Osteocyte (in vitro differentiated cells): Measurements from ENCODE around the gene DPY19L3. TPM values are rescaled to one million over a fixed set of nuclear protein-coding genes. Genes with fewer than 3 reads are reported as not detected.
"Not testable (repeated sequence)": the region's sequence is repeated elsewhere in the genome, so short reads cannot be mapped to it uniquely, and the experiment has no call there.

Source experiments
- DNase-seq: peaks from one replicate; pipeline ENCODE4 v3.0.0; 2021; ENCODE audit warnings: mixed read lengths; ENCODE audit not compliant: unreplicated experiment; ENCODE audit errors: extremely low spot score
- H3K27ac Mint-ChIP-seq: one replicate; pipeline ENCODE4 v1.8.0; 2021; ENCODE audit warnings: mild to moderate bottlenecking, mixed read lengths; ENCODE audit not compliant: unreplicated experiment
- H3K27me3 Mint-ChIP-seq: one replicate; pipeline ENCODE4 v1.8.0; 2021; ENCODE audit warnings: mixed read lengths; ENCODE audit not compliant: unreplicated experiment
- H3K36me3 Mint-ChIP-seq: one replicate; pipeline ENCODE4 v1.8.0; 2021; ENCODE audit warnings: mixed read lengths; ENCODE audit not compliant: unreplicated experiment
- H3K4me1 Mint-ChIP-seq: one replicate; pipeline ENCODE4 v1.8.0; 2021; ENCODE audit warnings: mixed read lengths; ENCODE audit not compliant: unreplicated experiment
- H3K4me3 Mint-ChIP-seq: one replicate; pipeline ENCODE4 v1.8.0; 2021; ENCODE audit warnings: mild to moderate bottlenecking, moderate library complexity, mixed read lengths; ENCODE audit not compliant: unreplicated experiment
- H3K9me3 Mint-ChIP-seq: one replicate; pipeline ENCODE4 v1.8.0; 2021; ENCODE audit warnings: mixed read lengths; ENCODE audit not compliant: unreplicated experiment
- CTCF ChIP-seq: fragments of 200-600 bp; sonication (generic); IDR thresholded peaks from 2 replicates; pipeline ENCODE4 v1.5.0; 2021; ENCODE audit warnings: antibody characterized with exemption, mild to moderate bottlenecking, moderate library complexity
- total RNA-seq: library from RNA; stranded (reverse); gene quantifications from 2 replicates; pipeline ENCODE4 v1.2.1, GENCODE V29; 2021

The DPY19L3 gene
- total RNA-seq, 1 donor from 2014 or later, result 75.4 TPM

DNA sequence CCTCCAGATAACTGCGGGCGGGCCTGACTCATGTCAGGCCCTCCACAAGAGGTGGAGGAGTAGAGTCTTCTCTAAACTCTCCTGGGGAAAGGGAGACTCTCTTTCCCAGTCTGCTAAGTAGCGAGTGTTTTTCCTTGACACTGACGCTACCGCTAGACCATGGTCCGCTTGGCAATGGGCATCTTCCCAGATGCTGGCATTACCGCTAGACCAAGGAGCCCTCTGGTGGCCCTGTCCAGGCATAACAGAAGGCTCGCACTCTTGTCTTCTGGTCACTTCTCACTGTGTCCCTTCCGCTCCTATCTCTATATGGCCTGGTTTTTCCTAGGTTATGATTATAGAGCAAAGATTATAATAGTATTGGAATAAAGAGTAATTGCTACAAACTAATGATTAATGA, 28.5 kb upstream of the DPY19L3 start:
- Mint-ChIP-seq H3K36me3 (peaks cover 20% of the 10 kb centered on the region), H3K4me1 (peaks cover 41% of the 10 kb centered on the region)
- DNase-seq, H3K9me3 Mint-ChIP-seq, H3K4me3 Mint-ChIP-seq, H3K27ac Mint-ChIP-seq, H3K27me3 Mint-ChIP-seq: not testable (repeated sequence)
- TF ChIP-seq CTCF, result peak; percentile 45

DNA sequence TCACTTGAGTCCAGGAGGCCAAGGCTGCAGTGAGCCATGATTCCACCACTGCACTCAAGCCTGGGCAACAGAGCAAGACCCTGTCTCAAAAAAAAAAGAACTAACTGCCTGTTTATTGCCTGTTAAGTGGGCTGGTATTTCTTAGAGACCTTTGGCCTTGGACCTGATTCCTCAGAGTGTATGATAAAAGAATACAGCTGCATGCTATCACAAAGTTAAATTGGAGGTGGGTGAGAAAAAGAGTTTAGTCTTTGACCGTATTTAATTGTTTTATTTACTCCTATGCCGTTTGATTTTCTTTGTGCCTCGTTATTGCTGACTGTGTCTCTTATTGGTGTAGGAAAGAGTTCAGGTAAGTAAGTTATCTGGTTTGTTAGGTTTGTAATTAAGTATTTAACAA, 25.3 kb upstream of the DPY19L3 start:
- Mint-ChIP-seq H3K27ac (no peak overlapping the region), H3K27me3 (no peaks in the 10 kb centered on the region), H3K4me1 (peaks cover 11% of the 10 kb centered on the region), H3K36me3 (peaks cover 32% of the 10 kb centered on the region), H3K9me3 (no peaks in the 10 kb centered on the region), H3K4me3 (no peak overlapping the region)
- TF ChIP-seq CTCF, result no peak
- DNase-seq, result no peak

DNA sequence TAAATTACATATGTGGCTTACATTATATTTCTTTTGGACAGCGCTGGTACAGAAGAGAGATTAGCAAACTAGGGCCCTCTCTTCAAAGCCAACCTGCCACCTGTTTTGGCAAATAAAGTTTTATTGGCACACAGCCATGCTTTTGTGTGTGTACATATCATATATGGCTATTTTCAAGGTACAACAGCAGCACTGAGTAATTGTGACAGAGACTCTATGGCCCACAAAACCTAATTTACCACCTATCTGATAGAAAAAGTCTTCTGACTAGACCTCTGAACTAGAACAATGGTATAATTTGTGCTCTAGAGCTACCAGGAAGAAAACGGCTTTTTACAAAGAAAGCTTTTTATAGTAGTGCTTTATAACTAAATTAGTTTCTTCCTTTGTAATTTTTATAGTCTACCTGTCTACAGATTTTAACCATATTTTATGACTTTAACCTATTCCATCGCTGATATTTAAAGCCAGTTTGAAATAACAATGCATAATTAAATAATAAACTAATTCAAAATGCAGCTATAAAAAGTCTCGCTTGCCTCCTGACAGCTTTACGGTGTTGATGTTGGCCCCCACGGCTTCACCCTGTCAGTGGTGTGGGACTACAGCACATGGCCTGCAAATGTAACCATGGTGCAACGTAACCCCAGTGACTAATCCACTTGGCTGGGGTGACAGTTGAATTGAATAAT, 17.7 kb upstream of the DPY19L3 start:
- Mint-ChIP-seq H3K36me3 (peaks cover 17% of the 10 kb centered on the region), H3K27ac (no peak overlapping the region), H3K4me3 (no peak overlapping the region), H3K9me3 (no peaks in the 10 kb centered on the region), H3K27me3 (no peaks in the 10 kb centered on the region), H3K4me1 (no peaks in the 10 kb centered on the region)
- TF ChIP-seq CTCF, result no peak
- no peak for DNase-seq

- Mint-ChIP-seq H3K9me3 (no peaks in the 10 kb centered on the region), H3K27ac (no peak overlapping the region), H3K4me3 (no peak overlapping the region), H3K27me3 (no peaks in the 10 kb centered on the region), H3K4me1 (no peaks in the 10 kb centered on the region), H3K36me3 (peaks cover 12% of the 10 kb centered on the region)
- DNase-seq, result no peak
- TF ChIP-seq CTCF, result no peak
These were observed 17.1 kb upstream of the DPY19L3 start for GRCh38 chr19:32388393-32388855.

DNA sequence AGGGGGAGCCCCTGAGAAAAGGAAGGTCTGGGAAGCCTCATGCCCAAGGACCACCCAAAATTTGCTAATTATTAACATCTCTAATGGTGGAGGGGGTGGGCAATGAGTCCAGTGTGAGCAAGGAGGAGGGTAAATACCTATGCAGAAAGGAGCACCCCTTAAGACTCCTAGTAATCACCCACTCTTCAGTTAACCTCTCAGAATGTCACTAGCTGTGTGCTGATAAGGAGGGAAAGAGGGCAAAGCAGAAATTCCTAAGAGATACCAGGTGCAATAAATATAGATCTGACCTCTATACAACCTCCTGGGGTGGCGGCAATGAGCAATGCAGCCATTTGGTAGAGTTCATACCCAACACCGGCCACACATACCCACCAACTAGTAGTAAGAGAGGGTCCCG, 12.7 kb upstream of the DPY19L3 start:
- no peak overlapping the region for H3K27ac Mint-ChIP-seq
- TF ChIP-seq CTCF, result no peak
- H3K4me1 Mint-ChIP-seq, result peaks cover 4% of the 10 kb centered on the region
- H3K4me3 Mint-ChIP-seq, result no peak overlapping the region
- no peaks in the 10 kb centered on the region for H3K9me3 Mint-ChIP-seq
- no peaks in the 10 kb centered on the region for H3K27me3 Mint-ChIP-seq
- no peak for DNase-seq
- no peaks in the 10 kb centered on the region for H3K36me3 Mint-ChIP-seq
